ENCODE results near the gene RELN.

Gene RELN

DNA sequence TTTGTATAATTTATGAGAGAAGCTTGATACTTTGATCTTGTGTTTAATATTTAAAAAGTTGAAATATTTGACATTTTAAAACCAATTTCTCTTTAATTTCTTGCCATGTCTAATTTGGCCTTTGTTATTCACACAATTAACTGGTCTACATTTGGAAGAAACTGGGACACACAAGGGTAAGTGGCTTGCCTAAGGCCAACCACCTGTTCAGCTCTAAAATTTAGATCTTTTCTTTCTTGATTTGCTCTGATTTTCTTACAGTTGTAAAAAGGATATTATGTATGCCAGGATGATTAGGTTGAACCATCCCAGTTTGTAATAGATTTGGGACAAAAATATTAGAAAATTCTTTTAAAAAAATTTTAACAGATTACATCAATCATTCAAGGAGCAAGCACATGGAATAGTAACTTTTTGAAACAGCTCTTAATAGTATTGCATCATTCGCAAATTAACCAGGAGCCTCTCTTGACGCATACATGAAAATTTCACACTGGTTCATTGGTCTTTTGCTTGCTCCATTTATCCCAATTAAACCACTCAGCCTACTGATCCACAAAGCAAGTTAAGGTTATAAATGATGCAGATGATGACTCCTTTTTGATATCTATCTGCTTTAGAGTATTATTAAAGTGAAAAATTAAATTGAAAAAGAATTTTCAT lies 321.0 kb downstream of the RELN start:
- no peak for DNase-seq

GRCh38 chr7:103666326-103666725 lies 323.1 kb downstream of the RELN start:
- DNase-seq, result no peak

GRCh38 chr7:103664577-103664976 lies 324.9 kb downstream of the RELN start:
- no peak for DNase-seq

DNA sequence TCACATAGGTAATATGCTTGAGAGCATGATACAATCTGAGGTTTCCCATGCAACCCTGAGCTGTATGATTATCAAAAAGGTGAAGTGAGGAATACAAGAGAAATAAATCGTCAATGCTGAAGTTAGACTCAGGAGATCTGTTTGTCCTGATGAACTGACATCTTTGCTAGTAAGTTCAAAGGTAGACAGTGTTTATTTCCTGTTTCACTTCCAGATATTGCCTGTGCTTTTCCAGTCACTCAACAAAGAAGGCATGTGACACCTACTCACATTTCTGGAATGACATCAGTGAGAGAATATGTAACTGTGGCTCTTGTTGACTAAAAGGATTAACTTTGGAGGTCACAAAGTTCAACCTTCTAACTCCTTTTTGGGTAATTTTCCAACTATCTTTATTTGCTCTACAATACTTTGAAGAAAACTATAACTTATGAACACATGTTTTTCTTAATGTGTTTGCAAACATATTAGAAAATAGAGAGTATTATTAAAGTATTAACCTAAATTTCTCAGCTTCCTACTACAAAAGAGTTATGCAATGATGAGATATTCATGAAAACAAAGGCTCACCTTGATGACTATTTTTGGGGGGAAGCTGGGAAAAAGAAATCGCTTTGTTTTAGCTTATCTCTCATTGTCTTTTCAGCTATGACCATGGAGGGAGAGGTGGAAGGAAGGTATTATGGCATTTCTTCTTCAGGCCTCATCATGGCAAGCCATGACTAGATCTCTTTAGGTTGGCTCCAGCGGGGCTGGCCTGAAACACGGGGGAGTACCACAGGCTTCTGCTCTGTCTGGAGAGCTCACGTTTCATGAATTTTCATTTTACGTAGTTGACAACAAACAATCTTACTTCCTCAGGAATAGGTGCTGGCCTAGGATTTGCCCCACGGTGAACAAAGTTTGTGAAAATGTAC lies 328.7 kb downstream of the RELN start:
- DNase-seq, result no peak

DNA sequence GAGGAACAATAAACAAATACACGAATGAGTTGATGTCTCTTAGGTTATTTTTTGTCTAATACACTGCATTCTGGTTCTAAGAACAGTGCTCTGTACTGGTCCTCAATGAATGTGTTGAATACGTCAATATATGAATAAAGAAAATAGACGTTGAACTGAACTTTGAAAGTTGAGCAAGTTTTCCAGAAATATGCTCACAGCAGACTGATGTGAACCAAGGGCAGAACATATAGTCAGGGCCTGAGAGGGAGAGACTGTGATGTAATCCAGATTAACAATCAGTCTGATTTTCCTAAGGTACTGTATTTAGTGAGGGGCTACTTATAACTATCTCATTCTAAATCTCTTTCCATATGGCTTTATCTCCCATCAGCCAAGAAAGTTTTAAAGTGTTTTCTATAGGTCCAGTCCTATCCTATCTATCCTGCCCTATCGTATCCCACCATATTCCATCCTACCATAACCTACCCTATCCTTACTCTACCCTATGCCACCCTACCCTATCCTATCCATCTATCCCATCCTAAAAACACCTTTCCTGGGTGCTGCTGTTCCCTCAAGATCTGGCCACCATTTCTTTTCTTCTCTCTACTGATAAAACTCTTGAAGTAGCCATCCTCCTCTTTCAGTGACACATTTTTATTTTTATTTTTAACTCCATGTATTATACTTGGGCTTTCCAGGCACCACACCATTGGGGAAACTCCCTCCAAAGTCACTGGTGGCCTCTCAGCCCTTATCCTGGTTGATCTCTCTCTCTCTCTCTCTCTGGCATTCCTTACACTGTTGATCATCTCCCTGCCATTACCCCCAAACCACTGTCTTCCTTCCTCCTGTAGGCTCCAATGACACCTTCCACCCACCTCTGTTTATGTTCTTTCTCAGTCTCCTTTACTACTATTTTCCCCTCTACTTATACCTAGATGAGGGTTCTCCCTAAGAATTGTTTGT lies 331.1 kb downstream of the RELN start:
- no peak for DNase-seq

DNA sequence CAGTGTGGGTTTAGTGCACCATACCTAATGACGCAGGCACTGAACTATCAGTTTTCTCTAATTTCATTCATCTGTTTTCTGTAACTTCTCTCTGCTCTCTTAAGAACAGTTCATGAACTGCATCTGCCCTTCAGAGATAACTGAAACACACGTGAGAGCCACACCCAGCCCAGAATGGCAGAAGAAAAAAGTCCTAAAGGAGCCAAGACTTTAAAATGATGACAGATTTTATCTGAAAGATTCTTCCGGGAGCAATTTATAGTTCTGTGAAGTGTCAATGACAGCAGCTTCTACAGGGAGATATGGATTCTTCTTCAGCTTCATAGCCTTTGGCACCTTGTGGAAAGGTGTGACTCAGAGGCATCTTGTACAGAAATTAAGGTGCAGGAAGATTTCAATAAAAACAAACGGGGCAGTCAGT lies 332.0 kb downstream of the RELN start:
- DNase-seq, result no peak

GRCh38 chr7:103656221-103656620 lies 333.2 kb downstream of the RELN start:
- DNase-seq, result no peak

GRCh38 chr7:103651593-103652377 lies 337.7 kb downstream of the RELN start:
- no peak for DNase-seq

- no peak for DNase-seq
Observed at GRCh38 chr7:103649052-103649451, 340.4 kb downstream of the RELN start.

DNA sequence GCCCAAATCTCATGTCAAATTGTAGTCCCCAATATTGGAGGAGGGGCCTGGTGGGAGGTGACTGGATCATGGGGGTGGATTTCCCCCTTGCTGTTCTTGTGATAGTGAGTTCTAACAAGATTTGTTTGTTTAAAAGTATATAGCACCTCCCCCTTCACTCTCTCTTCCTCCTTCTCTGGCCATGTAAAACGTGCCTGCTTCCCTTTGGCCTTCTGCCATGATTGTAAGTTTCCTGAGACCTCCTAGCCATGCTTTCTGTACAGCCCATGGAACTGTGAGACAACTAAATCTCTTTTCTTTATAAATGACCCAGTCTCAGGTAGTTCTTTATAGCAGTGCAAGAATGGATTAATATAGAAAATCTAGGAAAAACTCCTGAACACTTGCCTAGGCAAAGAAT lies 341.3 kb downstream of the RELN start:
- no peak for DNase-seq

DNA sequence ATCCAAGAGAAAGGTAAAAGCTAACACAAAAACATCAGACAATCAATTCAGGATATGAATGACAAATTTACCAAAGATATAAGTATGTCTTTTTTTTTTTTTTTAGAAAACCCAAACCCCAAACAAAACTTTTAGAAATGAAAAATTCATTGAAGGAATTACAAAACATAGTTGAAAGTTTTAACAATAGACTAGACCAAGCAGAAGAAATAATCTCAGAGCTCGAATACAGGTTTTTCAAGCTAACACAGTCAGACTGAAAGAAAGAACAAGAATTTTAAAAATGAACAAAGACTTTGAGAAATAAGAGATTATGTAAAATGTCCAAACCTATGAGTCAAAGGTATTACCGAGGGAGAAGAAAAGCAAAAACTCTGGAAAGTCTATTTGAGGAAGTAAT lies 345.1 kb downstream of the RELN start:
- DNase-seq, result no peak

GRCh38 chr7:103640031-103640779 lies 349.3 kb downstream of the RELN start:
- no peak for DNase-seq

- no peak for DNase-seq
Observed at GRCh38 chr7:103637726-103638125, 351.7 kb downstream of the RELN start.

- no peak for DNase-seq
Observed at GRCh38 chr7:103637094-103637493, 352.4 kb downstream of the RELN start.

DNA sequence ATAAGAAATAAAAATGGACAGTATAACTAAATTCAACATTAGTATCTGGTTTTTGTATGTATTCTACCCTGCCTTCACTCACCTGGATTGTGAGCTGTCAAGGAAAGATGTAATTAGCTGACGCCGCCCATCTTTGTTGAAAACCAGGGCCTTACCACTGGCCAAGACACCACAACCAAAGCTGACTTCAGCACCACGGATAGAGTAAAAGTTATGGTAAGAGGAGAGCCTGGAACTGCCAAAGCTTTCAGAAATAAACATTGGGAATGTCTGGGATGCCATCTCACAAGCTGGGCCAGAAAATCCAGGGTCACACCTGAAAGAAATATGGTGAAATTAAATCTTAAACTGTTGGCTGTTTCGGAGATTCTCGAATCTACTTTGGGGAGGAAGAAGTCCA lies 353.3 kb downstream of the RELN start:
- no peak for DNase-seq

GRCh38 chr7:103632972-103633371 lies 356.5 kb downstream of the RELN start:
- DNase-seq, result no peak

DNA sequence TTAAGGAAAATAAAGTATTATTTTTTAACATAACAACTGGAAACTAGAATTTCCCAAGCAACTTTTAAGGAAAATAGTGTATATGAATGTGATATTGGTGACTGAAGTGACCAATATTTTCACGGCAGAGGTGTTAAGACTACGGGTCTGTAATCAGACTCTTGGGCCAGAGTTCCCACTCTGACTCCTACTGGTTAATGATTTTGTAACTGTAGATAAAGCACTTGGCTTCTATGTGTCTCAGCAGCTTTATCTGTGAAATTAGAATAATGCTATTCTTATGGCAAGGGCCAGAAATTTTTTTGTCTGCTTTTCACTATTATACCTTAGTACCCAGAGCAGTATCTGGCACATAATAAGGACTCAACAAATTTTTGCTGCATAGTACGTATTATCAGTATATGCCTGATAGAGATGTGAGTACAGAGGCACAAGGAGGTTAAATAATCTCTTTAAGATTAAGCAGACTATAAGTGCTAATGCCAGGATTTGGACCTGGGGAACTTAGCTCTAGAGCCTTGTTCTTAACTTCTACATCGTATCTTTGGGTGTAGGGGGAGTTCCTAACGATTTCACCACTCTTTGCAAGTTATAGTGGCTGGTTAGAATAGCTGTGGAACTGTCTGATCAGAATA lies 357.3 kb downstream of the RELN start:
- no peak for DNase-seq

GRCh38 chr7:103630318-103630717 lies 359.1 kb downstream of the RELN start:
- DNase-seq, result no peak

- DNase-seq, result no peak
Observed at GRCh38 chr7:103628742-103629141, 360.7 kb downstream of the RELN start.

GRCh38 chr7:103626776-103627175 lies 362.7 kb downstream of the RELN start:
- no peak for DNase-seq

DNA sequence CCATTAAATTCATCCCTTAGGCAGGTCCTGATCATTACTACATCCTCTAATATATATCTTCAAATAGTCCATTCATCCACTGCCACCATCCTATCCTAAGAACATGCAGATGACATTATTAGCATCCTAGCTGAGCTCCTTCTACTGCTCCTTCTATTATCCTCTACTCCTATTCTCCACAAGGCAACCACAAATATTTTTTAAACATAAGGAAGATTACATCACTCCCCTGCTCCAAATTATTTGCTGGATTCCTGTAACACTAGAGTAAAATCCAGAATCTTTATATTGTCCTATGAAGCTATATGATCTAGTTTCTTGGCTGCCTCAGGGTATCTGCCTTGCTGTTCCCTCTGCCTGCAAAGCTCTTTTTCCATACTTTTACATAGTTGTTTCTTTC lies 367.2 kb downstream of the RELN start:
- DNase-seq, result no peak
